Panc1 (cell line): ENCODE results near the gene PTPN23.

Experiments used
- POLR2AphosphoS5 ChIP-seq: IDR thresholded peaks from 2 replicates; pipeline ENCODE4 v1.6.1; 2012; ENCODE audit warnings: mild to moderate bottlenecking, low read depth, low read length, moderate library complexity
- SIN3A ChIP-seq: IDR thresholded peaks from 2 replicates; pipeline ENCODE4 v1.6.1; 2012; ENCODE audit warnings: low read depth, mild to moderate bottlenecking, low read length, moderate library complexity, borderline replicate concordance; ENCODE audit not compliant: insufficient read depth
- TCF7L2 ChIP-seq: IDR thresholded peaks from 2 replicates; pipeline ENCODE4 v1.6.1; 2011; ENCODE audit warnings: mild to moderate bottlenecking, low read depth, low read length, inconsistent platforms
- TF ChIP-seq, protein P1 (sequence below): fragments of 450-650 bp; IDR thresholded peaks from 2 replicates; pipeline ENCODE4 v1.5.1; 2017; ENCODE audit warnings: mild to moderate bottlenecking

DNA sequence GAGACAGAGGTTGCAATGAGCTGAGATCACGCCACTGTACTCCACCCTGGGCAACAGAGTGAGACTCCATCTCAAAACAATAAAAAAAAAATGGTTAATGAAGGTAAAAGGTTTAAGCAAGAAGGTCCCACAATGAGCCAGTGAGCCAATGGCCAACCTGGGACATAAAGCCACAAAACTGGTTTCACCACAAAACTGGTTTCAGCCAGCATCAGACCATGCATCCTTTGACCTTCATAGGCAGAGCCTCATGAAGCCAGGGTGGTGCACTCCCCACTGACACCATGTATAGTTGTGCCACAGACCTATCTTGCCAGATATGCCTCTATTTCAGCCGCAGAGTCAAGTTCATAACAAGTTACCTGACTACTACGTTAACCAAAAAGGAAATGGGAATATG, 53.0 kb downstream of the PTPN23 start:
- TF ChIP-seq, protein P1, sequence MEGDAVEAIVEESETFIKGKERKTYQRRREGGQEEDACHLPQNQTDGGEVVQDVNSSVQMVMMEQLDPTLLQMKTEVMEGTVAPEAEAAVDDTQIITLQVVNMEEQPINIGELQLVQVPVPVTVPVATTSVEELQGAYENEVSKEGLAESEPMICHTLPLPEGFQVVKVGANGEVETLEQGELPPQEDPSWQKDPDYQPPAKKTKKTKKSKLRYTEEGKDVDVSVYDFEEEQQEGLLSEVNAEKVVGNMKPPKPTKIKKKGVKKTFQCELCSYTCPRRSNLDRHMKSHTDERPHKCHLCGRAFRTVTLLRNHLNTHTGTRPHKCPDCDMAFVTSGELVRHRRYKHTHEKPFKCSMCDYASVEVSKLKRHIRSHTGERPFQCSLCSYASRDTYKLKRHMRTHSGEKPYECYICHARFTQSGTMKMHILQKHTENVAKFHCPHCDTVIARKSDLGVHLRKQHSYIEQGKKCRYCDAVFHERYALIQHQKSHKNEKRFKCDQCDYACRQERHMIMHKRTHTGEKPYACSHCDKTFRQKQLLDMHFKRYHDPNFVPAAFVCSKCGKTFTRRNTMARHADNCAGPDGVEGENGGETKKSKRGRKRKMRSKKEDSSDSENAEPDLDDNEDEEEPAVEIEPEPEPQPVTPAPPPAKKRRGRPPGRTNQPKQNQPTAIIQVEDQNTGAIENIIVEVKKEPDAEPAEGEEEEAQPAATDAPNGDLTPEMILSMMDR, result no peak
- TF ChIP-seq POLR2AphosphoS5 (no peak), TCF7L2 (no peak), SIN3A (no peak)
